T-helper 1 cell (primary cell): ENCODE results near the gene PODXL2.
"Not testable (repeated sequence)": the region's sequence is repeated elsewhere in the genome, so short reads cannot be mapped to it uniquely, and the experiment has no call there.

ENCODE experiments used
- DNase-seq, 5 donors: peaks; one replicate each; pipeline ENCODE4 v3.0.0-alpha.2; 2012 to 2020

PODXL2 gene

DNA sequence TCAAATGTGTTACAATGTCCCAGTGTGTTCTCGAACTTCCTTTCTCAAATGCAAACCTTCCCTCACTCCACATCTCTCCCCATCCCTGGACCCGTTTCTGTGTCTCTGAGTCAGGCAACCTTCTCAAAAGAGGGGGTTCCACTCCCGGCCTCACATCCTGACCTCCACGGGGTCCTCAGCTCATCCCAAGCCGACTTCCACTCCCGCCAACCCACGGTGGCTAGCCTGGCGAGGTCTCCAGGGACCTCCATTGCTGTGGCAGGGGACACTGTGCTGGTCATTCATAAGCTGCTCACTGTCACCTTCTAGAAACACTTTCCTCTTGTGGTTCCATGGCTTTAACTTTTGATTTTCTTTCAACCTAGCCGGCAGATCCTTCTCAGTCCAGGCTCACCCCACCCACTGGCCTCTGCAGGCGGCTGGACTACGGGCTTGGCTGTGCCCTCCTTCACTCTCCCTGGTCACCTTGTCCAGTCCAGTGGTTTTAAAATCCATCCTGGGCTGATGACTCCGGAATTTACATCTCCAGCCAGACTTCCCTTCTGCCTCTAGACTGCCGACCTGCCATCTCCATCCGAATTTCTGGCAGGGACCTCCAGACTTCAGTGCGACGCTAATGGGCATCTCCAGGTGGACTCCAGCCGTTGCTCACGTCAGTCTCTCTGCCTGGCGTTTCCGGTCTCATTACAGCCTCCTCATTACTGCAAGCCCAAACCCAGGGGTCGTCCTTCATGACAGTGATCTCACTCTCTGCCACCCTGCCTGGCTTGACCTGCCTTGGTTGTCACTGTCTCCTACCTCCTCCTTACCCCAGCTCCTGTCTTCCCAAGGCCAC, 63.7 kb downstream of the PODXL2 start:
- no peak for DNase-seq

DNA sequence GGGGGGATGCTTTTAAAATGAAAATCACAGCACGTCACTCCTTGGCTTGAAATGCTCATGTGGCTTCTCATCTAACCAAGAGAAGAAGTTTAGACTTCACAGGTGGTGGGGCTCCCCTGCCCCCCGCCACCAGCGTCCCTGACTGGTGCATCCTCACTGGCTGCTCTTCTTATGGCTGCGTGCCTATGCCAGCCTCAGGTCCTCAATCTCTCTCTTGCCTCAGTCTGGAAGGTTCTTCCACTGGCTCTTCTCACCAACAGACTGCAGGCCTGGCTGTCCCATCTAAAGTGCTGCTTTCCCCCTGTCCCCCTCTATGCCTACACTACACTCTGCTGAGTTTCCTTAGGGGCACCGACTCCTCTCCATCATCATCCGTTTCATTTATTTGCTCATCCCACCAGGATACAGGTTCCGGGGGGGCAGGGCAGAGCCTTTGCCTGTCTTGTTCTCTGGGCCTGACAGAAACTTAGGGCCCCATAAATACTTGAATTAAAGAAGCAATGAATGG, 64.4 kb downstream of the PODXL2 start:
- no peak for DNase-seq

- DNase-seq: peak in 3 of 5 donors; percentile 29 to 52 (median 36)
These were observed 65.7 kb downstream of the PODXL2 start for GRCh38 chr3:127694467-127695215.

DNA sequence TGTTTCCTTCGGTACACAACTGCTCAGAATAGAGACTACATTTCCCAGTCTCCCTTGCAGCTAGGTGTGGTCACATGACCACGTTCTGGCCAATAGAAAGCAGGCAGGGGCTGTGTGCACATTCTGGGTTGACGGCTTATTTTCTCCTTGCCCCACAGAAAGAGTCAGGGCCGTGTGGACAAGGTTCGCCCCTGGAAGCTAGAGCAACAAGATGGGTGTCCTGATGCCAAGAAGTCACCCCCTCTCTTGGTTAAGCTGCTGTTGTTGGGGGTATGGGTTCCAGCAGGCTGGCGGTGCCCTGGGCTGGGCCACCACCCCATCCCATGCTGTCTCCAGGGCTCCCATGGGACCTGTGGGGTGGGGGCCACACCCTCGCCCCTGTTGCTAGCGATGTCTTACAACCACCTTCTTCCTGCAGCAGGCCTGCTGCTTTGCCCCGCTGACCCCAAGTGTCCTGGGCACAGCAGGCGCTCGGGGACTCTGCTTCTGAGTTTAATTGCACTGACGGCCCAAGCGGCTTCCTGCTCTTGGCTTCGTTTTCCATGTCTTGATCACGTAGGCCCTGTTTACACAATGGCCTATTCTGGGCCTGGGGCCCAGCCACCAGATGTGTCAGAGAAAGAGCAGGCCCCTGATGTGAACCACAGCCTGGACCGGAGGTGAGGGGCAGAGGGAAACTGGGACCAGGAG, 68.7 kb downstream of the PODXL2 start:
- DNase-seq: peak in 3 of 5 donors; percentile 19 to 48 (median 21)

DNA sequence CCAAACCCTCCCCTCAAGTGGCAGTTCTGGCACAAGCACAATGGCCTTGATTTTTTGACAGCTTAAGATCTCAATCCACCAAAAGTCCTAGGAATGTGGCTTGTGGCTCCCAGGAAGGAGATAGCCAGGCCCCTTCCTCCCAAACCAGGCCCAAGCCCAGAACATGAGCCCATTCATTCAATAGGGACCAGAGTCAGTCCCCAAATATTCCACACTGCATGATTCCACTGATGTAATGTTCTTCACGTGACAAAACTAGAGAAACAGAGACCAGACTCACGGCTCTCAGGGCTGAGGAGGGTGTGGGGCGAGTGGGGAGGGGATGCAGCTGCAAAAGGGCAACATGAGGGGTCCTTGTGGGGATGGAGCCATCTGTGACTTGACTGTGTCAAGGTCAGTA, 69.3 kb downstream of the PODXL2 start:
- no peak for DNase-seq

GRCh38 chr3:127698691-127699415, 69.9 kb downstream of the PODXL2 start:
- DNase-seq: no peak

DNA sequence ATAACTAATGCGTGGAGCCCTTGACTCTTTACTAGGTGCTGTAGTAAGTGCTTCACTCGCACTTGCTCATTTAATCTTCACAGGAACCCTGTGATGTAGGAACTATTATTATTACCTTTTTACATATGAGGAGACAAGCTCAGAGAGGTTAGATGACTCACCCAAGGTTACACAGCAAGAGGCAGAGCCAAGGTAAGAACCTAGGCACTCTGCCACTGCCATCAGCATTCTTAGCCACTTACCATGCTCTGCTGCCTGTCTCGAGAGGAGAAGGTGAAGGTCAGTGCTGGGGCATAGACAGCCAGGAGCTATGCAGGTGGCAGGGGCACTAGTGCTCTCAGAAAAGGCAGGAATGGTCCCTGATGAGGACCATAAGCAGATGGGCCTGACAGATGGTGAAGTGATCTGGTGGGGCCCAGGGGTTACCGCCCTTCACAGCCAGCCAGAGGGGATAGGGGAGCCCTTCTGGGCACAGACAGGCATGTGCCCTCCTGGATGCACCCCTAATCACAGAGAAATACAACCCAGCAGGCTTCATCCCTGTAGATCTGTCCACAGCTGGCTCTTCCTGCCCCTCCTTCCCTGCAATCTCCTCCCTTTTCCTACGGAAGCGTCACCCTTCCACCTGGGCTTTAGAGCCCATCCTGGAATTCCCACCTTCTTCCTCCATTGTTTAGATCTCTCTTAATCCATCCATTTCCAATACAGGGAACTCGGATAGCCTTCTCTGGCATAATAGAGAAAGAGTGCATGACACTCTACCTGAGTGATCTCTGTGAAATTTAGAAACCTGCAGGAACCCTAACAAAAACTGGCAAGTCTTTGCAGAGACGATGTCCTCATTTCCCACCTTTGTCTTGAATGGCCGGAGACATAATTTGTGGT, 70.7 kb downstream of the PODXL2 start:
- no peak for DNase-seq

DNA sequence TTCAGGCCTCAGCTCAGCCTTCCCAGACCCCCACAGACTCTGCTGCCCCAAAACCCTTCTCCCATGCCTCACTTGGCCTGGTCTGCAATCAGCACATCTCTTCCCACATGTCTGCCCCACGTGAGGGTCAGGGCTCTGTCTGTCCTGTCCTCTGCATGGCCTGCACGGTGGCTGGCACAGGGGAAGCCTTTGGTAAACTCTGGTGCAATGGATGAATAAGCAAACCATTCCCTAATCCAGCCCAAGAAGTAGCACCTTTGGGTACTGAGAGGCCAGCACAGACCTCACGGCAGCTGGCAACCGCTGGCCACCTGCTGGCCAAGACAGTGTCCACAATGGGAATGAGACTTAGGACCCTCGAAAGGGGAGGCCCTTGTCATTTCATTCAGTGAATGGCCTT, 71.4 kb downstream of the PODXL2 start:
- no peak for DNase-seq

DNA sequence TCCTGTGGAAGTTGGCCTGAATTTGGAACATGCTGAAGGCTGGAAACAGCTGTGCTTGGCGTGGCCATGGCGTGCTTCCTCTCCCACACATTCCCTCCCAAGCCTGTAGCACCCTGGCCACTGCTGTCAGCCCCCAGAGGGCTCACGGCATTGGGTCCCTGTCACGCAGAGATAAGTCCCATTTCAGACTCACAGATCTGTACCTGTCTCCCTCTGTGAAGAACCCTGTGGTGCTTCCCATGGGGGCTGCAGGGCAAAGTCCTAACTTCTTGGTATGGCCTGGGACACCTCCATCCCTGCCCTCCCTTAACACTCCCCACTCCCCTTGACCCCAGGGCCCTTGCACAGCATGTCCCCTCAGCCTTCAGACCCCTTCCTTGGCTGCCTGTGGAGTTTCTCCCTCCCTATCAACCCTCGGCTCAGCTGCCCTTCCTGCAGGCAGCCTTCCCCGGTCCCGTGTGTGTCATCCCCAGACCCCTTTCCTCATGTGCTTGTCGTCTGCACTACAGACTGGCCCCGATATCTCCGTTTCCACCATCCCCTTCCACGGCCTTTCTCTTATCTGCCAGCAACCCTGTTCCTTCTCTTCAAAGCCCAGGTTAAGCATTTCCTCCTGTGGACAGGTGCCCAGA, 72.4 kb downstream of the PODXL2 start:
- no peak for DNase-seq

DNA sequence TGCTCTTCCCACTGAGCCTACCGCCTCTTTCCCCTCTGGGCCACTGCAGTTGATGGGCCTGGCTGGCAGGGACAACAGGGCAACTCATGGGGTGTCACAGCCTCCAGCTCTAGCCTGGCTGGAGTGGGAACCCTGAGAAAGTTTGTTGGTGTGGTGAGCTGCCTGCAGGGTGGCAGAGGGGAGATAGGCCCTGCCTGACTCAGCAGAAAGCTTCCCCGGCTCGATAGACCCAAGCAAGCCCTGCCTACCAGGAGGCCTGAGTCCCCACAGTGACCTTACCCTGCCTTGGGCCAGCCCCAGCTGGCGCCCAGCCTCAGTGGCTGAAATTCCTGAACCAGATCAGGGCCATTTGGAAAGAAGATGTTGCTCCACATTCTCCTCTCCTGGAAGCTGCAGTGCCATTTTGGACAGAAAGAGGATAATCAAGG, 73.2 kb downstream of the PODXL2 start:
- no peak for DNase-seq

DNA sequence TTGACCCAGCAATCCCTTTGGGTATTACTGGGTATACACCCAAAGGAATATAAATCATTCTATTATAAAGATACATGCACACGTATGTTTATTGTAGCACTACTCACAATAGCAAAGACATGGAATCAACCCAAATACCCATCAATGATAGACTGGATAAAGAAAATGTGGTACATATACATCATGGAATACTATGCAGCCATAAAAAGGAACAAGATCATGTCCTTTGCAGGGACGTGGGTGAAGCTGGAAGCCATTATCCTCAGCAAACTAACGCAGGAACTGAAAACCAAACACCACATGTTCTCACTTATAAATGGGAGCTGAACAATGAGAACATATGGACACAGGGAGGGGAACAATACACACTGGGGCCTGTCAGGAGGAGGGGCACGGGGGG, 75.9 kb downstream of the PODXL2 start:
- DNase-seq: not testable (repeated sequence)

DNA sequence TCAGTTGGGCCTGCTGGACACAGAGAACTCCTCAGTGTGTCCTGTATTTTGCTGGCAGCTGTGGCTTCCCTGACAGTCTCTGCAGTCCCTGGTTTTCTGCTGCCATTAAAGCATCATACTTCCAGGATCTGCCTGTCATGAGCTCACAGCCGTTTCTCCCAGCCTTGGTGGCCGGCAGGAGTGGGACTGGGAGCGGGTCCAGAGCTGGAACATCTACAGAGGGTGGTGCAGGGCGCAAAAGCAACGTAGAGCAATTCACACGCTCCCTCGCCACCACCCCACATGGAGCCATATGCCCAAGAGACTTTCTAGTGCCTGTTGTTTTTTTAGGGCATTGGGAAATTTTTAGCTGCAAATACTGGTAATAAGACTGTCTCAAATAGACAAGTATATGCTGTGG, 77.3 kb downstream of the PODXL2 start:
- DNase-seq: no peak

DNA sequence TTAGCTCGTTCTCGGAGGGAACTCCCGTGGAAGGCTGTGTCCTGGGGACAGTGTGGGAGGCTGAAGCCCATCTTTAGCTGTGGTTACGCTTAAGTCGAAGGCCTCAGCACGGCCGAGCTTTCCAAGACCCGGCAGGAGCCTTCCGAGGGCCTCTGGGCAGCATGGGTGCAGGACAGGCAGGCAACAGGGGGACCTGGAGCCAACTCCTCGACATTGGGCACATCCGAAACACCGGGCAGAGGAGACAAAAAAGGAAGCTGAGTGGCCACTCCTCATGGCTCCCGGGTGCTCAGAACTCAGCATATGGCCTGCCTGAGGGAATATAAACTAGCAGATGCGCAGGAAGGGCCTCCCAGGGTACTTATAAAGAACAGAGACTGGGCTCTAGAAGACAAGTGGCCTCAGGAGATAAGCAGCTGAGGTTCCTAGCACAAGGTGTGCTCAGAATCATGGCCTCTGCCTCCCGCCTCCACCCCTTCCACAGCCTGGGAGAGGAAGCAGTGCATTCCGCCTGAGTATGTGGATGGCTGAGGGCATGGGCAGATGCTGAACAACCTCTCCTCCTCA, 77.9 kb downstream of the PODXL2 start:
- DNase-seq: no peak

DNA sequence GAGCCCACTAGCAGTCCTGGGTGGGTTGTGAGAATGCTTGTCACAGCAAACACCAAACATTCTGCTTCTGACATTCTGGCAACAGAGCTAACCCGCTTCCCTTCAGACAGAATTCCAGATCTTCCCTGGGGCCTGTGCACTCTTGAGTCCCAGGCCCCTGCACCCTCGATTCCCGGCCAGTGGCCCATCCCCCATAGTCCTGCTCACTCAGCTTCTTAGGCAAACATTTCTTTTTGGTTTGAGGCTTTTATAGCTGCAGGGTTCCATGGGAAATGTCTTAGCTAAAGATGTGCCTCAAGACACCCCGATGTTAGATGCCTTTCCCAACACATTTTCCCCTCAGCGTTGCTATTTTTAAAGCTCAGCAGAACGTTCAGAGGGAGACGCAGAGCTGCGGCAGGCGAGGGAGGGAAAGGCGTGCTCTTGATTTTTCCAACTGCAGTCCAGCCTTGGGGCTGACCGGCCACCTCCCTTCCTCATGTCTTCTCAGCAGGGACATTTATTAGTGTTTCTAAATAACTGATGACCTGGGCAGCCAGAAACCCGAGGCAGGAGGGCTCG, 78.9 kb downstream of the PODXL2 start:
- DNase-seq: no peak

DNA sequence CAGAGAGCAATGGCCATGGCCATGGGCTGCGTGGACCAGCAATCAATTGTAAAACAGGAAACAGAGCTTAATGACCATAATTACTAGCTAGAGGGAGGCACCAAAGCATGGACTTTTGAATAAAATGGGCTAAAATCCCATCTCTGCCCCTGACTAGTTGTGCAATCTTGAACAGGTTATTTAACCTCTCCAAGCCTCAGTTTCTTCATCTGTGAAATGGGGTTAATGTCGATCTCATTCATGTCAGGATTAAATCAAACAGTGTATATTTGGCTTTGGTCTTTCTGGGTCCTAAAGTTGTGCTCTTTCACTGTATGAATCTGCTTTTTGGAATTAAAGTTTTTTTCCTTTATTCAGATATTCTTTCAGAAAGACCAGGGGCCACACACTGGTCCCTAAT, 79.9 kb downstream of the PODXL2 start:
- DNase-seq: no peak

- DNase-seq: no peak
These were observed 80.5 kb downstream of the PODXL2 start for GRCh38 chr3:127709320-127710060.

- DNase-seq: no peak
These were observed 81.4 kb downstream of the PODXL2 start for GRCh38 chr3:127710155-127710941.

- DNase-seq: no peak
These were observed 82.2 kb downstream of the PODXL2 start for GRCh38 chr3:127711021-127711695.
